Smooth muscle cell of the pulmonary artery (primary cell): ENCODE measurements around the gene TCF21. TPM values are rescaled to one million over a fixed set of nuclear protein-coding genes. Genes with fewer than 3 reads are reported as not detected.

ENCODE experiments used
- total RNA-seq: library from RNA; depleted of rRNA; stranded (reverse); fragments of >200 nt; gene quantifications from 2 replicates; pipeline ENCODE4 v1.2.3, GENCODE V29; 2014

The TCF21 gene
- 0.50 and 3.5 TPM in 2 replicates for total RNA-seq

GRCh38 chr6:133888929-133889556 lies at the start of gene TCF21:
TSS of gene TCF21 (plus strand) at chr6:133889113. CDS start at chr6:133889398, 285 bp downstream.

Other genes starting within 250 kb of the TCF21 start
- 25.1 and 33.0 TPM in 2 replicates for gene TBPL1, start 64.1 kb downstream of the TCF21 start, total RNA-seq
- gene SLC2A12, start 163.5 kb downstream of the TCF21 start, total RNA-seq, result 6.9 and 13.6 TPM in 2 replicates